ENCODE data around the gene EIF3J.

- TF ChIP-seq POLR2AphosphoS5 (IDR thresholded peaks at IDR 0.05) (no peak), POLR2A (IDR thresholded peaks at IDR 0.05; ENCODE audit: low read depth) (no peak), CTCF (IDR thresholded peaks at IDR 0.05) (peak in 2 of 3 experiments; percentile 13 to 36)
Observed at GRCh38 chr15:44593042-44593736, 56.2 kb downstream of the EIF3J start.
